Right ventricle myocardium inferior (tissue), 1 donor: ENCODE data around the gene PRPF18. TPM values are rescaled to one million over a fixed set of nuclear protein-coding genes. Genes with fewer than 3 reads are reported as not detected.

Experiments used
- ATAC-seq: fragments of 200-7000 bp; cut with Tn5 transposase; one replicate; pipeline ENCODE4 v1.9.1; 2020; ENCODE audit warnings: mild to moderate bottlenecking, moderate library complexity
- DNase-seq: peaks from one replicate; pipeline ENCODE4 v3.0.0; 2021; ENCODE audit errors: missing footprints
- intact Hi-C: fragments of 100-400 bp; cut with DNase I; formaldehyde crosslinking; loops from one replicate; pipeline ENCODE4 v1.11.0; 2022
- total RNA-seq: library from RNA; stranded (reverse); fragmentation: NEBNext Ultra II Directional; extraction: Animal tissue kit (Norgen Biotek cat#: 25700); gene quantifications from one replicate; pipeline ENCODE4 v1.2.1, GENCODE V29; 2021
- donor health status: DM: no; HTN: yes; CAD: no; lungs with severe emphysema.

PRPF18 gene
- total RNA-seq, 1 donor from 2014 or later: 13.9 TPM

- intact Hi-C loops: loop anchor here (5.0 kb wide), 1 partner anchor 435 kb away; no protein-coding TSS in a partner anchor
- no peak for ATAC-seq
- peak; percentile 70 for DNase-seq
Measured at GRCh38 chr10:13657101-13657680, 70.4 kb downstream of the PRPF18 start.

- ATAC-seq: no peak
- intact Hi-C loops: loop anchor here (5.0 kb wide), 1 partner anchor 434 kb away; no protein-coding TSS in a partner anchor
Measured at GRCh38 chr10:13658264-13658663, 71.5 kb downstream of the PRPF18 start.

GRCh38 chr10:13658871-13659685 is 72.3 kb downstream of the PRPF18 start:
- intact Hi-C loops: loop anchor here (5.0 kb wide), 1 partner anchor 433 kb away; no protein-coding TSS in a partner anchor
- peak; percentile 83 for DNase-seq
- peak; percentile 53 for ATAC-seq

More at GRCh38 chr10:13658264-13658663, 71.5 kb downstream of the PRPF18 start:
- DNase-seq: no peak

GRCh38 chr10:13659887-13660550 is 73.3 kb downstream of the PRPF18 start:
- intact Hi-C loops: loop anchor here (1.0 to 5.0 kb wide), 3 partner anchors 48 to 432 kb away; no protein-coding TSS in a partner anchor
- peak; percentile 80 for DNase-seq

GRCh38 chr10:13660551-13660920 is 73.8 kb downstream of the PRPF18 start:
- no peak for DNase-seq
- peak; percentile 9 for ATAC-seq
- intact Hi-C loops: loop anchor here (1.0 to 5.0 kb wide), 2 partner anchors 48 to 118 kb away; no protein-coding TSS in a partner anchor

More at GRCh38 chr10:13659887-13660550, 73.3 kb downstream of the PRPF18 start:
- peak; percentile 83 for ATAC-seq

- ATAC-seq (no peak), DNase-seq (no peak)
- intact Hi-C loops: loop anchor here (5.0 kb wide), 1 partner anchor 49 kb away; no protein-coding TSS in a partner anchor
Measured at GRCh38 chr10:13661256-13661655, 74.5 kb downstream of the PRPF18 start.

- intact Hi-C loops: no loop called here
- no peak for ATAC-seq
- no peak for DNase-seq
Measured at GRCh38 chr10:13665516-13666262, 78.9 kb downstream of the PRPF18 start.

- no peak for DNase-seq
- no peak for ATAC-seq
- intact Hi-C loops: no loop called here
Measured at GRCh38 chr10:13668126-13668525, 81.4 kb downstream of the PRPF18 start.

GRCh38 chr10:13669182-13669855 is 82.6 kb downstream of the PRPF18 start:
- intact Hi-C loops: no loop called here
- DNase-seq: no peak
- no peak for ATAC-seq

GRCh38 chr10:13669901-13670300 is 83.1 kb downstream of the PRPF18 start:
- intact Hi-C loops: loop anchor here (5.0 kb wide), 1 partner anchor 37 kb away; no protein-coding TSS in a partner anchor
- no peak for DNase-seq
- ATAC-seq: no peak

- intact Hi-C loops: loop anchor here (5.0 kb wide), 1 partner anchor 37 kb away; no protein-coding TSS in a partner anchor
- ATAC-seq (no peak), DNase-seq (no peak)
Measured at GRCh38 chr10:13670311-13670710, 83.5 kb downstream of the PRPF18 start.

GRCh38 chr10:13671904-13672303 is 85.1 kb downstream of the PRPF18 start:
- intact Hi-C loops: loop anchor here (5.0 kb wide), 1 partner anchor 35 kb away; no protein-coding TSS in a partner anchor
- DNase-seq (no peak), ATAC-seq (no peak)

- DNase-seq: no peak
- intact Hi-C loops: loop anchor here (5.0 kb wide), 1 partner anchor 35 kb away; no protein-coding TSS in a partner anchor
- ATAC-seq: no peak
Measured at GRCh38 chr10:13672548-13672947, 85.8 kb downstream of the PRPF18 start.

GRCh38 chr10:13673156-13673555 is 86.4 kb downstream of the PRPF18 start:
- intact Hi-C loops: loop anchor here (5.0 kb wide), 1 partner anchor 34 kb away; no protein-coding TSS in a partner anchor
- ATAC-seq (no peak), DNase-seq (no peak)

- ATAC-seq: peak; percentile 29
- DNase-seq: no peak
- intact Hi-C loops: loop anchor here (5.0 kb wide), 1 partner anchor 32 kb away; no protein-coding TSS in a partner anchor
Measured at GRCh38 chr10:13674645-13675588, 88.2 kb downstream of the PRPF18 start.

GRCh38 chr10:13678101-13678843 is 91.5 kb downstream of the PRPF18 start:
- no peak for ATAC-seq
- intact Hi-C loops: no loop called here
- DNase-seq: no peak
